ENCODE results near the gene TTC9B.

The TTC9B gene

GRCh38 chr19:40217934-40218890 lies at the start of gene TTC9B:
Gene TTC9B (minus strand): TSS chr19:40218384. CDS start chr19:40218381, 3 bp downstream.
- DNase-seq = no peak

- no peak for DNase-seq
These were observed 49.4 kb upstream of the TTC9B start for GRCh38 chr19:40267601-40267997.

GRCh38 chr19:40266912-40267600 lies 48.9 kb upstream of the TTC9B start:
- DNase-seq = no peak

- no peak for DNase-seq
These were observed 47.9 kb upstream of the TTC9B start for GRCh38 chr19:40266119-40266518.

GRCh38 chr19:40265763-40266099 lies 47.5 kb upstream of the TTC9B start:
- DNase-seq = no peak

DNA sequence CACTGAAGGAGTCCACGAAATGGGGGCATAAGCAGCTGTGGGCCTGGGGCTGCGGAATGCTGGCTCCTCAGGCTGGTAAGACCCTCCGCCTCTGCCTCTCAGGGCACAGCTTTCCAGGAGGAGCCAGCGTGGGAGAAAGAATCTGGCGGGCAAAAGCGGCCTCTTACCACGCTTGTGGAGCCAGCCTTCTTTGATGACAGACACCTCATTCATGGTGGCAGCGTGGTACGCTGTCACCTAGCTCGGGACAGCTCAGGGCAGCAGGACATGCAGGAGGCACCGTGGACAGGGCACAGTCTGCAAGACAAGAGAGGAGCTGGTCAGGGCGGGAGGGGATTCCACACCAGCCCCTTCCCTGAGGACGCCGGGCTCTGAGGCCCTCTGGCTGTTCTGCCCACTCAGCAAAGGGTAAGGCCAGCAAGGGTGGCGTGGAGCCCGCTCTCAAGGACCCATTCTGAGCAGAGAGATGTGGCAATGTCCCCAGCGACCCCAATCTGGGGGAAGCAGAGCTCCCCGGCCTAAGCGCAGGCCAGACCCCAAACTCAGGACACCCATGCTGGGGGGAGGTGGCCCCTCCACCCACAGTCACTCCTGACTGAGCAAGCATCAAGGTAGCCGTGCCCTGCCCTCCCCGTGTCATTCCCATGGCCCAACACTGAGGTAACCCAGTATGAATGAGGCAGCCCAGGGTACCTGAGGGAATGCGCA lies 47.0 kb upstream of the TTC9B start:
- DNase-seq = no peak

GRCh38 chr19:40264314-40265054 lies 46.3 kb upstream of the TTC9B start:
- no peak for DNase-seq

GRCh38 chr19:40263440-40264313 lies 45.5 kb upstream of the TTC9B start:
- no peak for DNase-seq

GRCh38 chr19:40262422-40262821 lies 44.2 kb upstream of the TTC9B start:
- DNase-seq = no peak

DNA sequence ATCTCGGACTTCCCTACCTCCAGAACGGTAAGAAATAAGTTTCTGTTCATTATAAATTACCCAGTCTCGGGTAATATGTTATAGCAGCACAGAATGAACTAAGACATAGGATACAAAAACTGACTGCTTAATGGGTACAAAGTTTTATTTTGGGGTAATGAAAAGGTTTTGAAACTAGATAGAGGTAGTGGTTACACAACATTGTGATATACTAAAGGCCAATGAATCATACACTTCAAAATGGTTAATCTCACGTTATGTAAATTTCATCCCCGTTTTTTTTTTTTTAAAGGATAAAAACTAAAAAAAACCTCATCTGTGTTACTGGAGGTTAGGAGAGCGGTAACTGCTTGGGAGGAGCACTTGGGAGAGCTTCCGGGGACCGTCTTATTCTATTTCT lies 43.4 kb upstream of the TTC9B start:
- no peak for DNase-seq

GRCh38 chr19:40257096-40257517 lies 38.9 kb upstream of the TTC9B start:
- no peak for DNase-seq

- no peak for DNase-seq
These were observed 38.3 kb upstream of the TTC9B start for GRCh38 chr19:40256512-40256911.

- DNase-seq = no peak
These were observed 37.5 kb upstream of the TTC9B start for GRCh38 chr19:40255619-40256166.

DNA sequence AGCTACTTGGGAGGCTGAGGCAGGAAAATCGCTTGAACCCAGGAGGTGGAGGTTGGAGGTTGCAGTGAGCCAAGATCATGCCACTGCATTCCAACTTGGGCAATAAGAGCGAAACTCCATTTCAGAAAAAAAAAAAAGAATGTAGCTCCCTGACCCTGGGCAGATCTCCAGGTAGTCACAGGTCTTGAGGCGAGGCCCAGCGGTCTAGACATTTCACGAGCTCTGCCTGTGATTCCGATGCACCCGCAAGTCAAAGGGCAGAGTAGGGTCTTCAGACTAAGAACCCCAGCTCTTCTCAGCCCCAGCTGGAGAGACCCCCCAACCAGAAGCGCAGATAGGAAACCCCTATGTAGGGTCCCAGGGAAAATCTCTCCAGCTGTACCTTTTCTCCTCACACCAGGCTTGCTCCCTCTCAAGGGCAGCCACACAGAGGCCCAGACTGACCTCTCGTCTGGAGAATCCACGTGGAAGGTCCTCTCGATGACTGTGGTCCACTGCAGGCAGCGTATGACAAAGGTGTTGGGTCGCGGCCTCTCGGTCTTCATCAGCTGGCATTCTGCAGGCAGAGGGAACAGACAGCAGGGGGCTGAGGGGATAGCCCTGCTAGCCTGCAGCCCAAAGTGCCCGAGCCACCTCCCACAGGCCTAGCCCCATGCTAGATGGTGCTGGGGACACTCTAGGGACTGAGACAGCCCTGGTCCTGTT lies 36.7 kb upstream of the TTC9B start:
- DNase-seq = no peak

GRCh38 chr19:40253611-40254092 lies 35.5 kb upstream of the TTC9B start:
- DNase-seq = no peak

DNA sequence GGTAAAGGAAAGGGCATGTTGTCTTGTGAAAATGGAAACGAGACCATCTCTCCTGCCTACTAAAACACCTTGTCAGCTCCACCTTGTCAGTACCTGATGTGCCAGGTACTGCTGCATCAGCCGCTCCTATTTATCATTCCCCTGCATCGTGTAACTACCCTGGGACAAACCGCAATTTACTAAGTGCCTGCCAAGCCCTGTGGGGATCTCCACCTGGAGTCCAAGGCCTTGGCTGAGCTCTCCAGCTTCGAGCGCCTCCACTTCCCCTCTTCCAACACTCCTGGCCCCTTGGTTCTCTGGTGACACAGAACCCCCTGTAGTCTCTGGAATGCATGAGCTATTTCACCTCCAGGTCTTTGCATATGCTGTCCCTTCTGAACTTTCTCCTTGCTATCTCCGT lies 34.2 kb upstream of the TTC9B start:
- no peak for DNase-seq

DNA sequence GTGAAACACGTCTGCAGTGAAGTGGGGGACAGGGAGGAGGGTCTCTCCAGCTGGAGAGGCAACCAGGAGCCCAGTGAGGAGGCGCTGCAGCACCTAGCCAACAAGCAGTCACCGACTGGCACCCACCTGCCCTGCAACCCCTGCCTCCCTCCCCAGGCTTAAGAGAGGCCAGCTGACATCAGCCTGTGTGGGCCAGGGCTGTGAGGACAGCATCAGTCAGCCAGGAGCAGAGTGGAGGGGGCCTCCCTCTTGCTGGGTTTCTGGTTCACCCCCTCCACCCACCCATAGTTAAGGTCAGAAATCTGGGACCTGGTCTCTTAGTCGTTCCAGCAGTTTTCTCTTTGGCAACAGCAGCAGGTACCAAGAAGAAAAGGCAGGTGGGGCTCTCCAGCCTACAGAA lies 33.8 kb upstream of the TTC9B start:
- no peak for DNase-seq

GRCh38 chr19:40251244-40251643 lies 33.1 kb upstream of the TTC9B start:
- DNase-seq = no peak

DNA sequence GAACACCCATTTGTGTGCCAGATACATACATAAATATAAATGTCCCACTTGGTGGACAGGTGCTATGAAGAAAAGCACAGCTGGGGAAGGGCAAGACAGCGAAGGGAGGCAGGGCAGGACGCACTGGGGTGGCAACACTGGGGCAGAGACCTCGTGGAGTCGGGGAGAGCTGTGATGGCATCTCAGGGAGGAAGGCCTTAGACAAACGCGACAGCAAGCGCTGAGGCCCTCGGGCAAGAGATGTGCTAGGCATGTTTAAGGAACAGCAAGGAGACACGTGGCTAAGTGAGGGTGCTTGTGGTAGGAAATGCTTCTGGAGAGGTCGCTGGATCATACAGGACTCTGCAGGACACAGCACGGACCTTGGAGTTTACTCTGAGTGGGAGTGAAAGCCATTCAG lies 31.6 kb upstream of the TTC9B start:
- no peak for DNase-seq

DNA sequence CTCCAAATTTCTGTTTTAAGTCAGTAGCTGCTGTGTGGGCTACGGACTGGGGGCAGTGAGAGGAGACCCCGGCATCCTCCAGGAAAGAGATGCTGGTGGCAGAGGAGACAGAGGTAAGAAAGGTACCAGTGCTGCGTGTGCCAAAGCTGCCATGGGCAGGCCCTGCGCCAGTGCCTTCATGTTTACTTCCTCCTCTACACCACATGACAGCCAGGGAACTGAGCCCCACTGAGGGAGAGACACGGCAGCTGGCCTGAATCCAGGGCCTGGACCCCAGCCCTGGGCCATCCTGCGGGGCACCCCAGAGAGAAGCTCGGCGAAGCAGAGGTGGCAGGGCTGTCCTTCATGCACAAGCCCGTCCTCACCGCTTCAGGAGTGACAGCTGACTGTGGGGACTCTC lies 31.0 kb upstream of the TTC9B start:
- no peak for DNase-seq

Data from right forelimb (tissue), 1 donor.